ENCODE measurements around the gene OMA1.
"Not testable (repeated sequence)": the region's sequence is repeated elsewhere in the genome, so short reads cannot be mapped to it uniquely, and the experiment has no call there.

OMA1 gene

DNA sequence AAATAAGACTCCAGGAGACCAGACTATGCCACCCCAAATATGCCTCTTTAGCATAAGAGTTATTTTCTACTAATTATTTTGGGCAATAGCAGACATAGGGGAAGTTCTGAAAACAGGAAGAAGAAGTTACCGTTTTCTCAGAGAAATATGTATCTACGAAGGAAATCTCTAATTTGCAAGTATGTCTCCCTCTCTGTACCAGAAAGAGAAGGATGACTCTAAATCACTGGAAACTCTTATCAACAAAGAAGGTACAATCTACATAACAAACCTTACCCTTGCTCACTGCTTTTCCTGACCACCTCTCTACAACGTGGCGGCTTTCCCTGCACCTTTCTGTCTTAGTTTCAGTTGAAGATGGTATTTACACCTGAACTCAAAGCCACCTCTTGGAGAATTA, 49.0 kb downstream of the OMA1 start:
- Histone ChIP-seq H3K36me3 (ENCODE audit: control insufficient read depth, insufficient read depth, low read length) (no peaks in the 10 kb centered on the region), H3K27ac (ENCODE audit: low read depth, low read length) (no peak overlapping the region), H3K9ac (ENCODE audit: low read length) (no peak overlapping the region), H3K4me3 (ENCODE audit: low read length) (no peak overlapping the region), H3K4me1 (ENCODE audit: control insufficient read depth, insufficient read depth, low read length) (no peaks in the 10 kb centered on the region), H3K27me3 (ENCODE audit: control insufficient read depth, insufficient read depth, low read length) (no peaks in the 10 kb centered on the region)

DNA sequence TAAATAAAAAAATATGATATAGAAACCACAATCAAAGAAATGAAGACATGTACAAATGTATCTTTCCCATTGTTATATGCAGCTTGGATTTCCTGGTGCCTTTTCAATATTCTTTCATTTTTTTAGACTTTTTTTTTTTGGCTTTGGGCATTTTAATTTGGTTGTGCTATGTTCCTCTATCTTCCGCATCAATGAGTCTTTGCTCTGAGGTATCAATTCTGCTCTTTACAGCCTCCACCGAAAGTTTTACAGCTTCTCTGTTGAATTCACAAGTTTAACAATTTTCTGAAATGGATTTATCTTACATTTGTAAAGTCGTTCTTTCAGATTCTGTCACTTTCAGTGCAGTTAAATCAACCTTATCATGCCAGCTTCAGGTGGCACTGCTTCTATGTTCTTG, 50.5 kb downstream of the OMA1 start:
- Histone ChIP-seq H3K4me1 (ENCODE audit: control insufficient read depth, insufficient read depth, low read length) (no peaks in the 10 kb centered on the region), H3K4me3 (ENCODE audit: low read length) (no peak overlapping the region), H3K27me3 (ENCODE audit: control insufficient read depth, insufficient read depth, low read length) (no peaks in the 10 kb centered on the region), H3K9ac (ENCODE audit: low read length) (no peak overlapping the region), H3K36me3 (ENCODE audit: control insufficient read depth, insufficient read depth, low read length) (no peaks in the 10 kb centered on the region), H3K27ac (ENCODE audit: low read depth, low read length) (no peak overlapping the region)

DNA sequence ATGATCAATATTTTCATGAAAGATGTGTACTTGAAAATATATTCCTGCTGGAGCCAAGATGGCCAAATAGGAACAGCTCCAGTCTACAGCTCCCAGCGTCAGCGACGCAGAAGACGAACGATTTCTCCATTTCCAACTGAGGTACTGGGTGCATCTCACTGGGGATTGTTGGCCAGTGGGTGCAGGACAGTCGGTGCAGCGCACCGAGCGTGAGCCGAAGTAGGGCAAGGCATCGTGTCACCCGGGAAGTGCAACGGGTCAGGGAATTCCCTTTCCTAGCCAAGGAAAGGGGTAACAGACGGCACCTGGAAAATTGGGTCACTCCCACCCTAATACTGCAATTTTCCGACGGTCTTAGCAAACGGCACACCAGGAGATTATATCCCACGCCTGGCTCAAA, 57.6 kb downstream of the OMA1 start:
- H3K4me1 ChIP-seq (ENCODE audit: control insufficient read depth, insufficient read depth, low read length); H3K27ac ChIP-seq (ENCODE audit: low read depth, low read length); H3K4me3 ChIP-seq (ENCODE audit: low read length); H3K36me3 ChIP-seq (ENCODE audit: control insufficient read depth, insufficient read depth, low read length); H3K9ac ChIP-seq (ENCODE audit: low read length); H3K27me3 ChIP-seq (ENCODE audit: control insufficient read depth, insufficient read depth, low read length): not testable (repeated sequence)

DNA sequence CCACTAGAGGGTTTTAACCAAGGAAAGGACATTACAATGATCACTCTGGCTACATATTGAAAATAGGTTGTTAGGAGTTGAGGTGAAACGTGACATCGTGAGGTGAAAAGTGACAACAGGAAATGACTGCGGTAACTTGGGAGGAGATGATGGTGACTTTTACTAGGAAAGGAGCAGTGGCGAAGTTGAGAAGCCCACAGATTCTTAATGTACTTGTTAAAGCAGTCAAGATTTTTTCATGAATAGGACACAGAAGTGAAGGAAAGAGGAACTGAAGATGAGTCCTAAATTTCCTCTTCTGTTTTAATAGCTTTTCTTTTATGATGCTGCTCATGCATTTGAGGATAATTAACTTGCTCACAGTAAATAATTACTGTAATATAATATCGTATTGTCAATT, 59.5 kb downstream of the OMA1 start:
- Histone ChIP-seq H3K9ac (ENCODE audit: low read length) (no peak overlapping the region), H3K36me3 (ENCODE audit: control insufficient read depth, insufficient read depth, low read length) (peaks cover 2% of the 10 kb centered on the region), H3K27me3 (ENCODE audit: control insufficient read depth, insufficient read depth, low read length) (no peaks in the 10 kb centered on the region), H3K4me1 (ENCODE audit: control insufficient read depth, insufficient read depth, low read length) (no peaks in the 10 kb centered on the region), H3K27ac (ENCODE audit: low read depth, low read length) (no peak overlapping the region), H3K4me3 (ENCODE audit: low read length) (no peak overlapping the region)

DNA sequence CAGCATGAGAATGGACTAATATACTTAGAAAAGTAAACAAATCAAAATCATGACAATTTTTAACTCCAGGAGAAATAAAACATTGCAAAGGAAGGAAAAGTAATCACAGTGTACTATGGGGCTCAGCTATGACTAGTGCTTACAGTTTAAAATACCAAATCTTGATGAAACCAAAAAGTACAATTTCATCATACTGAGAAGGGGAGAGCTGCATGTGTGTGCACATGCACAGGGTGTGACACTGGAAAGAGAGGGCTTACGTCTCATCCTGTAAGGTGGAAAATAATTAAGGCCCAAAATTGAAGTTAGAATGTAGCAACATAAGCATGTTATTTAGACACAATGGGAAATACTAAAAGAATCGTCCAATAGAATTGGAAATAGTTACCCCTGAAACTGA, 64.6 kb downstream of the OMA1 start:
- no peak overlapping the region for H3K4me3 ChIP-seq (ENCODE audit: low read length)
- peaks cover 6% of the 10 kb centered on the region for H3K36me3 ChIP-seq (ENCODE audit: control insufficient read depth, insufficient read depth, low read length)

DNA sequence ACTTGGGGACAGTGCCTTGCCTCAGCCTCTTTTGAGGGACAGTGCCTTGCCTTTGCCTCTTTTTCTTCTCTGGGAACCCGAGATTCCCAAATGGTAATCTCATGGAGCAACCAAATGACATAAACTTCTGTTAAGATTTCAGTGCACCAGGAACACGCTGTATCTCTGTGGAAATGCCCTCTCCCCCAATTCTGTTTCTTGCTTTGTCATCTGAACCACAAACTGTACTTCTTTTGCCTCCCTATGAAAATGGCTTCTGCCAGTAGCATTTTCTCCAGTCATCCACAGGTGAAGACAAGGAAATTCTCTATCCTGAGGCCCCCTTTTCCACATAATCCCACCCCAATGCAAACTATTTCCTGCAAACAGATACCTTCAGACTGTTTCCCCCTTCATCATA, 66.3 kb downstream of the OMA1 start:
- Histone ChIP-seq H3K9ac (ENCODE audit: low read length) (no peak overlapping the region), H3K4me1 (ENCODE audit: control insufficient read depth, insufficient read depth, low read length) (no peaks in the 10 kb centered on the region), H3K36me3 (ENCODE audit: control insufficient read depth, insufficient read depth, low read length) (peaks cover 6% of the 10 kb centered on the region), H3K27ac (ENCODE audit: low read depth, low read length) (no peak overlapping the region), H3K4me3 (ENCODE audit: low read length) (no peak overlapping the region), H3K27me3 (ENCODE audit: control insufficient read depth, insufficient read depth, low read length) (no peaks in the 10 kb centered on the region)

More for the DNA sequence above, 64.6 kb downstream of the OMA1 start:
- no peaks in the 10 kb centered on the region for H3K27me3 ChIP-seq (ENCODE audit: control insufficient read depth, insufficient read depth, low read length)
- no peaks in the 10 kb centered on the region for H3K4me1 ChIP-seq (ENCODE audit: control insufficient read depth, insufficient read depth, low read length)
- H3K27ac ChIP-seq (ENCODE audit: low read depth, low read length) = no peak overlapping the region
- no peak overlapping the region for H3K9ac ChIP-seq (ENCODE audit: low read length)

DNA sequence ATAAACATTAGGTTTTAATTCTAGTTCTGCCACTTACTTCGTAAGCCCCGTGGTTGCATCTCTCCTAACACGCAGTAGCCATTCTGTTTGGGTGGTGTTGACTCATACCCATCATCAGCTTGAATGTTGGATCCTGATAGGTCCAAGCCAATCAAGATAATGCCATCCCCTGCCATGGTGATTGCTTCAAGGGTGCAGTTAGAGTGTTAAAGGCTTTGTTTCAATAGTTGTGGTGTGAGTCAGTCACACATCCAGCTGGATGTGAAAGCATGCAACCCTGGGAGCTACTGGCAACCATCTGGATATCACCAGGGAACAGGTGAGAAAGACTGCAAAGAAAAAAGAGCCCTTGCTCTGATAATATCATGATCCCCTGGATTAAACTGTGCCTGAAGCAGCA, 69.1 kb downstream of the OMA1 start:
- Histone ChIP-seq H3K9ac (ENCODE audit: low read length) (no peak overlapping the region), H3K4me3 (ENCODE audit: low read length) (no peak overlapping the region), H3K36me3 (ENCODE audit: control insufficient read depth, insufficient read depth, low read length) (peaks cover 4% of the 10 kb centered on the region), H3K27ac (ENCODE audit: low read depth, low read length) (no peak overlapping the region), H3K4me1 (ENCODE audit: control insufficient read depth, insufficient read depth, low read length) (no peaks in the 10 kb centered on the region), H3K27me3 (ENCODE audit: control insufficient read depth, insufficient read depth, low read length) (no peaks in the 10 kb centered on the region)

DNA sequence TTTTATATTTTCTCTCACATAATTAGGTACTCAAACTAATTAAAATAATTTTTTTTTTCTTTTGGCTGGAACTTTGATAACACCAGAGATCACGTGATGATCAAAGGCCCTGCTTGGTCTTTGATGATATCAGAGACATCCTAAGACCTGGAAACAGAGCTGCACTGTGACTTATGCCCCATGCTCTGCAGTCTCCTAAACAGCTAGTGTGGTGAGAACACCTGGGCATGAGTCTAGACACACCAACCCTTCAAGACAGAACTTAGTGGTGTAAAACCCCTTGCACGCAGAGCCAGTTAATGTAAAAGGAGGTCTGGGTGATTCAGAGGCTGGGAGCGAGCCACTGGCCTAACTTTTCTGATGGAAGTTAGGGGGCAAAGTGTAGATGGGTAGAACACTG, 70.3 kb downstream of the OMA1 start:
- no peak overlapping the region for H3K9ac ChIP-seq (ENCODE audit: low read length)
- no peak overlapping the region for H3K4me3 ChIP-seq (ENCODE audit: low read length)
- peaks cover 4% of the 10 kb centered on the region for H3K36me3 ChIP-seq (ENCODE audit: control insufficient read depth, insufficient read depth, low read length)
- H3K27ac ChIP-seq (ENCODE audit: low read depth, low read length) = no peak overlapping the region
- no peaks in the 10 kb centered on the region for H3K27me3 ChIP-seq (ENCODE audit: control insufficient read depth, insufficient read depth, low read length)
- no peaks in the 10 kb centered on the region for H3K4me1 ChIP-seq (ENCODE audit: control insufficient read depth, insufficient read depth, low read length)

DNA sequence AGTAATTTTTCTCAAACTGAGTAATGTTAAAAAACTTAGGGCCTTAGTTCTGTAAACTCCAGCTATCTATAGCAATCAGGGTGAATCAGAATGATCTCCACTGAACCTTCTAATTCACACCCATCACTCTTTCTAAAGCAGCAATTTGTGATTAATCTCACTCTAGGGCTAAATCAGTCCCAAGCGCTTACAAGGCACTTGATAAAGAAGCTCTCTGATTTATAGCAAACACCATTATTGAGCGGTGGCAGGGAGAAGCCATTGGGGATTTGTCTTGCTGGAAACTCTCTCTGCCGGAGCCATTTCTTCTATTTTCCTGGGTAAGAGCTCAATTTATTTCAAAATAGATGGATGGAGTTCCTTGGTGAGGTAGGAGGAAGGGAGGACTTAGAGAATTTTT, 77.0 kb downstream of the OMA1 start:
- H3K36me3 ChIP-seq (ENCODE audit: control insufficient read depth, insufficient read depth, low read length) = no peaks in the 10 kb centered on the region
- no peak overlapping the region for H3K9ac ChIP-seq (ENCODE audit: low read length)
- H3K4me1 ChIP-seq (ENCODE audit: control insufficient read depth, insufficient read depth, low read length) = no peaks in the 10 kb centered on the region
- H3K27ac ChIP-seq (ENCODE audit: low read depth, low read length) = no peak overlapping the region
- H3K4me3 ChIP-seq (ENCODE audit: low read length) = no peak overlapping the region
- H3K27me3 ChIP-seq (ENCODE audit: control insufficient read depth, insufficient read depth, low read length) = no peaks in the 10 kb centered on the region

DNA sequence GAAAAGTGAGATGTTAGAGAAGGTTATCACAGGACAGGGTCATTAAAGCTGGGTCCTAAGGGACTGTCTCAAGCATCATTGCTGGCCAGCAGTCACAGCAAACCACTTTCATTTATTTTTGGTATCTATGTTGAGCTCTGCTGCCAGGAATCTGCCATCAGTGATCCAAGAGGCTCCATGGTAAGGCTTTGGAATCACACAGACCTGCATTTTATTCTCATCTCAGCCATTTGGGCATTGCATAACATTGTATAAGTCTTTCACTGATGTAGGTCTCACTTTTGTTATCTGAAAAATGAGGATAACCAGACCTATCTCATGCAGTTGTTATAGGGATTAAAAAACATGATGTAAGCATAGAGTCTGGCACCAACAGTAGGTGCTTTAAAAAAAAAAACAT, 77.5 kb downstream of the OMA1 start:
- no peaks in the 10 kb centered on the region for H3K4me1 ChIP-seq (ENCODE audit: control insufficient read depth, insufficient read depth, low read length)
- no peak overlapping the region for H3K27ac ChIP-seq (ENCODE audit: low read depth, low read length)
- H3K27me3 ChIP-seq (ENCODE audit: control insufficient read depth, insufficient read depth, low read length) = no peaks in the 10 kb centered on the region
- no peak overlapping the region for H3K4me3 ChIP-seq (ENCODE audit: low read length)
- H3K9ac ChIP-seq (ENCODE audit: low read length) = no peak overlapping the region
- H3K36me3 ChIP-seq (ENCODE audit: control insufficient read depth, insufficient read depth, low read length) = no peaks in the 10 kb centered on the region

DNA sequence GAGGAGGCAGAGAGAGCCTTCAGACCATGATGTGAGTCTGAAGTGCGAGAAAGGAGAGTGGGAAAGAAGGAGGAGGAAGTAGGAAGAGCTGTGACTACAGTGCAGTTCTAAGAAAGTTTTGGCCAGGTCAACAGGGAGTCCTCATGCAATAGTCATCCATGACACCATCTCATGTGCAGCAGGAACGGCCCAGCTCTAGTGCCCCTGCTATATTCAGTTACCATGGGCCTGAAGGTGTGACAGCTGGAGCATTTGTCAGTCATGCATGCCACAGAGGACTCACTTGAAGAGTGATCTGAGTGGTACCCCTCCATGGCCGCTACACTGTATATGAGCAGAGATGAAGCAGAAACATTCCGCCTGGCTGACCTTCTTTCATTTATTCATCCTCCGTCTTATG, 77.9 kb downstream of the OMA1 start:
- no peaks in the 10 kb centered on the region for H3K27me3 ChIP-seq (ENCODE audit: control insufficient read depth, insufficient read depth, low read length)
- H3K36me3 ChIP-seq (ENCODE audit: control insufficient read depth, insufficient read depth, low read length) = no peaks in the 10 kb centered on the region
- H3K4me3 ChIP-seq (ENCODE audit: low read length) = no peak overlapping the region
- H3K9ac ChIP-seq (ENCODE audit: low read length) = no peak overlapping the region
- no peak overlapping the region for H3K27ac ChIP-seq (ENCODE audit: low read depth, low read length)
- no peaks in the 10 kb centered on the region for H3K4me1 ChIP-seq (ENCODE audit: control insufficient read depth, insufficient read depth, low read length)

DNA sequence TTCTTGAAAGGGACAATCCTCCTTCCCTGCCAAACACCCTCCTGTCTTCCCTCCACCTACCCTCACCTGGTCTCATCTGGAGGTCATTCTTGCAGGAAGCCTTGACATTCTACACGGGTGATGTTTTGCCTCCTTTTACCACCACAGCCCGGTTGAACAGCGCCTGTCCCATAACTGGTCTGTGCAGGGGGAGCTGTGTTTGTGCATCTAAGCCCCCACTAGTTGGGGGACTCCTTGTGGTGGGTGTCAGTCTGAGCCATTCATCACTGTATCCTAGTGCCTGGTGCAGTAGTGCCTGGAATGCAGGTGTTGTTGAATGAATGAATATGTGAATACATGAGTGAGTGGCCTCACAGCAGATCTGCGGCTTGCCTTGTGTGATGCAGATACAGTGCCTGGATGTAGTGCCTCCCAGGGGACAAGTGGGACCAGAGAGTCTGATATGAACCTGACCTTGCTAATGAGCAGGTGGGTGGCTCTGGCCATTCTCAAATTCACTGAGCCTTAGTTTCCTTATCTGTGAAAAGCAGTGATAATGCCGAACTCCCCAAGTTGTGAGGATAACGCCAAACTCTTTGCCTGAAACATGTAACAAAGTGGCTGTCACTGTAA, 79.8 kb downstream of the OMA1 start:
- Histone ChIP-seq H3K4me1 (ENCODE audit: control insufficient read depth, insufficient read depth, low read length) (no peaks in the 10 kb centered on the region), H3K27ac (ENCODE audit: low read depth, low read length) (no peak overlapping the region), H3K9ac (ENCODE audit: low read length) (no peak overlapping the region), H3K36me3 (ENCODE audit: control insufficient read depth, insufficient read depth, low read length) (no peaks in the 10 kb centered on the region), H3K4me3 (ENCODE audit: low read length) (no peak overlapping the region), H3K27me3 (ENCODE audit: control insufficient read depth, insufficient read depth, low read length) (no peaks in the 10 kb centered on the region)

DNA sequence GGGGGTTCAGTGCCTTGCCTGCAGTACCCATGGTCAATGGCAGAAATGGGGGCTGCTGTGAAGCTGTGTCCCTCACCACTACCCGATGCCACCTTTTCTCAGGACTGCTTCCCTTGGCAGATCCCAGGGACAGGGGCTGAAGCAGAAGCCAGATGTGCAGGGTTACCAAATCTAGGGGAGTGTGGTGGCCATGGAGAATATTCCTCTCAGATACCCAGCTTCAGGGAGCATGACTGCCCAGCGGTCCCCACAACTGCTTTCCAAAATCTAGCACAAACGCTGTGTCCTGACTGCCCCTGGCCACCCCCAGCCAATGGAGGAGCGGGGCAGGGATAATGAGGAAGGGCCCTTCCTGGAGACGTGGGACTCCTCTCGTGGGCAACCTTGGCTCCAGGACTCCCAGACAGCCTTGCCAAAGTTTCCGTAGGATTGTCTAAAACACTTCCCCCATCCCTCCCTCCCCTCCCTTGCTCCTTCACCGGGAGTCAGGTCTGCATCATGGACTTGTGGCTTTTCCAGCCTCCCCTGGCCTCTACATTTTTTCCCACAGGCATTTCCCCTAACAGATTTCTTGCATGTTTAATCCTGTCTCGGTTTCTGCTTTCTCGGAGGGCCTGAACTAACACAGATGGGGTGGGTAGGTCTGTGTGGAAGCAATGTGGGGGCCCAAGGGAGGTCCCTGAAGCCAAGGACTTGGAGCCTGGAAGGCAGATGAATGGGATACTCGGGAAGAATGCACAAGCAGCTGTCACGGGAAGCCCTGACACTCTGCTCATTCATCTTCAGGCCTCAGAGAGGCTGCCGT, 80.5 kb downstream of the OMA1 start:
- no peak overlapping the region for H3K9ac ChIP-seq (ENCODE audit: low read length)
- no peaks in the 10 kb centered on the region for H3K4me1 ChIP-seq (ENCODE audit: control insufficient read depth, insufficient read depth, low read length)
- no peak overlapping the region for H3K27ac ChIP-seq (ENCODE audit: low read depth, low read length)
- no peaks in the 10 kb centered on the region for H3K36me3 ChIP-seq (ENCODE audit: control insufficient read depth, insufficient read depth, low read length)
- no peaks in the 10 kb centered on the region for H3K27me3 ChIP-seq (ENCODE audit: control insufficient read depth, insufficient read depth, low read length)
- H3K4me3 ChIP-seq (ENCODE audit: low read length) = no peak overlapping the region
